GM21825 (cell line): Measurements from ENCODE around the gene GATC.
"Not testable (repeated sequence)": the region's sequence is repeated elsewhere in the genome, so short reads cannot be mapped to it uniquely, and the experiment has no call there.

Experiments used
- ATAC-seq: cut with Tn5 transposase; IDR thresholded peaks from one replicate; pipeline ENCODE4 v1.9.1; 2021; ENCODE audit warnings: mild to moderate bottlenecking, moderate library complexity; ENCODE audit not compliant: unreplicated experiment

GATC gene

DNA sequence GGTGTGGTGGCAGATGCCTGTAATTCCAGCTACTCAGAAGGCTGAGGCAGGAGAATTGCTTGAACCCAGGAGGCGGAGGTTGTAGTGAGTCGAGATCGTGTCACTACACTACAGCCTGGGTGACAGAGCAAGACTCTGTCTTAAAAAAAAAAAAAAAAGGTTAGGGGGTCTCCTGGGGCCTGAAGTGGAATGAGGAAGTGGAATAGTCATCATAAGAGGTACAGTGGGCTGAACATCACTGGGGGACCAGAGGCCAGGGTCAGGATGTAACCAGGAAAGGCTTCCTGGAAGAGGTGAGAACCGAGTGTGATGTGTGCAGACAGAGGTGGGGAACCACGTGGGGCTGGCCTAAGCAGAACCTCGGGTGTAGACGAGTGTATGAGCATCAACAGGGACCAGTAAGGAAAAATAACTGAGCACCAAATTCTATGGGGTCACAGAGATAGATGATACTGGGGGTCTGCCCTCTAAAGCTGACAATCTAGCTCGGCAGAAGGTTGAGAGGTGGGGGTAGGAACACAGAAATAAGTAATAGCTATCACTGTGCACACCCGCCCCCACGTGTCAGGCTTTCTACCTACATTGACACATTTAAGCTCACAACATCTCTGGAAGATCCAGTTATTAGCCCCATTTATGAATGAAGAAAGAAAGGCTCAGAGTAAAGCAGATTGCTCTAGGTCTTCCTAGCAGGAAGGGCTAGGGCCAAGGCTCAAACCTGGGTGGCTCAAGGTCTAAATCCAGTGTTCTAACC is 13.3 kb upstream of the GATC start:
- ATAC-seq = no peak

DNA sequence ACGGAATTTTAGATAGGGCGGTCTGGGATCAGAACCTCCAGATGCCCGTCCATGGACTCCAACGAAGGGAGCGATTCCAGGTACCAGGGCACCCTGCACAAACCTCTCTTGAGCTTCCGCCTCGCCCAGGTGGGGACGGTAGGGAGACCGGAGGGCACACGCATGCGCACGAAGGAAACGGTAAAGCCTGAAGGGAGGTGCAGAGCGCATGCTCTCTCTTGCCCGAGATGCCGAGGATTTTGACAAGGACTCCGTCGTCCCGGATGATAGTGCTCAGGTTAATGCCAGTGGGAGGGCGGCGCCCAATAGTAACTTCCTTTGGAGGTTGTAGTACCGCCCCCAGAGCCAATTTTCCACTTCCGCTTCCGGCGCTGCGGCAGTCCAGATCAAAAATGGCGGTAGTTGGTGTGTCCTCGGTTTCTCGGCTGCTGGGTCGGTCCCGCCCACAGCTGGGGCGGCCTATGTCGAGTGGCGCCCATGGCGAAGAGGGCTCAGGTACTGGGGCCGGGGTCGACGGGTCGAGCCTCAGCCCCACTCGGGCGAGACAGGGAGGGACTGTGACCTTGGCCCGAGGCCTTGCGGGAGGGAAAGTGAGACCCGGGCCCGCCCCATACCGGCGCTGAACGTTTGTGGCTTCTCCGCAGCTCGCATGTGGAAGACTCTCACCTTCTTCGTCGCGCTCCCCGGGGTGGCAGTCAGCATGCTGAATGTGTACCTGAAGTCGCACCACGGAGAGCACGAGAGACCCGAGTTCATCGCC is 8.3 kb upstream of the GATC start, which contains the start of gene COX6A1:
COX6A1 (plus strand) TSS at position 379 of the 760 bp plus-strand sequence; CDS start at position 393, 14 bp downstream.
- ATAC-seq = peak; percentile 92

DNA sequence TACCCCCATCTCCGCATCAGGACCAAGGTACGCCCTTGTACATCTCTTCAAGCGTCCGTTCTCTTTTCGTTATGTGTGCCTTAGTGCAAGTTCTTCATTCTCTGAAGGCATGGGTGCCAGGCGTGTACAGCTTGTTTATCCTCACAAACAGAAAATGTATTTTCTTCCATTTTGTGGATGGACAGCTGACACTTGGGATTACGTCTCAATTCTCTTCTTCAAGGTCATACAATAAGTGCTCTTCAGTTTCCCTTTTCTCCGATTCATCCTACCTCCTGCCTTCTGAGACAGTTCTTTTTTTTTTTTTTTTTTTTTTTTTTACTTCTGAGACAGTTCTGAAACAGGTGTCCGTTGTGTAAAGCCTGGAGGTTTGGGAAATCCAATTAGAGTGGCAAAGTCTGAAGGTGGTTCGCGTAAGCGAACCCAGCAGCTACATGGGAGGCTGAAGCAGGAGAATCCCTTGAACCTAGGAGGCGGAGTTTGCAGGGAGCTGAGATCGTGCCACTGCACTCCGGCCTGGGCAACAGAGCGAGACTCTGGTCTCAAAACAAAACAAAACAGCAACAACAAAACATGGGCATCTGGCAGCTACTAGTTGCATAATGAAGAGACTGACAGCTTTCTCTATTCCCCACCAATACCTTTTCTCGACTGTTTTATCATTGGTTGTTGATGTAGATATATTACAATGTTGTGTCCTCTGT is 7.6 kb upstream of the GATC start:
- ATAC-seq = no peak

DNA sequence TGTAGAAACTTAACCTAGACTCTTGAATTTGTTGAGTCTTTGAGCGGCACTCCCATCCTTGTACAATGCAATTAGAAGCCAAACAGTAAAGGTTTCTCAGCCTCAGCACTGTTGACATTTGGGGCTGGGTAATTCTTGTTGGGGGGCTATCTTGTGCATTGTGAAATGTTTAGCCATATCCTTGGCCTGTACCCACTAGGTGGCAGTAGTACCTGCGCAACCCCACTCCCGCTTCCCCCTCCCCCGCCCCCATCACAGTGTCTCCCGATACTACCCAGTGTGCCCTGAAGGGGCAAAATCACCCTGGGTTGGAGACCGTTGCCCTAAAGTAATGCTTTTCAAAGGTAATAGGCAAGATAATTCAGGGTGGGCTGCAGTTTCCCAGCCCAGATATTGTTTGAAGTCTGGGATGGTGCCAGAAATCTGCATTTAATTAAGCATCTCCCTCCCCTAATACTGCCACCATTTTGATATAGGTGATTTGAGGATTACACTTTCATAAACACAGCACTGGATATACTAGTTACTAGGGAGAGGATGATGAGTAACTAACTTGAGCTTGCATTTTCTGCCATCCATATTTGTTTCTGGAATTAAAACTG is 6.5 kb upstream of the GATC start:
- ATAC-seq = peak; percentile 26

DNA sequence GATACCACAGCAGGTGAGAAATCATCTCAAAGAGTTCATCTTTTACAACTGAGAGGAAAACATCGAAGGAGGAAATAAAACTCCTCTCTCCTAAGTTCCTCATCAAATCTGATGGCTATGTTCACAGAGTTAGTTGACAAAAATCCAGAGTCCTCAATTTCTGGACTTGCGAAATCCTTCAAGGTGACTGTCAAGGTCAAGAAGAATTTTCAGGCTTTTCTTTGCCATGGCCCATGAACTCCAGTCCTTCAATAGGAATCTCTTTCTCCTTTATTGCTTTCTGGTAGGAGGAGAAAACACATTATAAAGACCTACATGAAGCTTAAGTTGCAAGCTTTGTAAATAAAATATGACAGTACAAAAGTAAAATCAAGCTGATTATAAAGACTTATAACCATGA is 1.6 kb upstream of the GATC start:
- no peak for ATAC-seq

DNA sequence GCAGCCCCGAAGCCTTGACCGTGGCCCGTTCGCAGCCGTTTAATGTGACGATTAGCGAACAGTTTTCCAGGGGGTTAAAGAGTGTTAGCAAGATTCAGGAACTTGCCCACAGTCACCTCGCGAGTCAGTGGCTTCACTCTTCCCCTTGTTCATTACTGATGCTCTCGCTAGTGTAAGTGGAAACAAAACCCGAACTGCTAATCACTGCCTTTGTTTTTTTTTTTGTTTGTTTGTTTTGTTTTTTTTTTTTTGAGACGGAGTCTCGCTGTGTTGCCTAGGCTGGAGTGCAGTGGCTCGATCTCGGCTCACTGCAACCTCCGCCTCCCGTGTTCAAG is 567 bp downstream of the GATC start:
- ATAC-seq = not testable (repeated sequence)

DNA sequence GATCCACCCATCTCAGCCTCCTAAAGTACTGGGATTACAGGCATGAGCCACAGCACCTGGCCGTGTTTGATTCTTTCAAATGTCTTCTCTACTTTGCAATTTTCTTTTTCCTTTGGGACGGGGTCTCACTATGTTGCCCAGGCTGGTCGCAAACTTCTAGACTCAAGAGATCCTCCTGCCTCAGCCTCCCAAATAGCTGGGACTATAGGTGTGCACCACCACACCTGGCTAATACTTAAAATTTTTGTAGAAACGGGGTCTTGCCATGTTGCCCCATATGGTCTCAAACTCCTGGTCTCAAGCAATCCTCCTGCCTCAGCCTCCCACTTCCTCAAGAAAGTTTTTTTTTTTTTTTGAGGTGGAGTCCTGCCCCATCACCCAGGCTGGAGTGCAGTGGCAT is 1.7 kb downstream of the GATC start:
- no peak for ATAC-seq

DNA sequence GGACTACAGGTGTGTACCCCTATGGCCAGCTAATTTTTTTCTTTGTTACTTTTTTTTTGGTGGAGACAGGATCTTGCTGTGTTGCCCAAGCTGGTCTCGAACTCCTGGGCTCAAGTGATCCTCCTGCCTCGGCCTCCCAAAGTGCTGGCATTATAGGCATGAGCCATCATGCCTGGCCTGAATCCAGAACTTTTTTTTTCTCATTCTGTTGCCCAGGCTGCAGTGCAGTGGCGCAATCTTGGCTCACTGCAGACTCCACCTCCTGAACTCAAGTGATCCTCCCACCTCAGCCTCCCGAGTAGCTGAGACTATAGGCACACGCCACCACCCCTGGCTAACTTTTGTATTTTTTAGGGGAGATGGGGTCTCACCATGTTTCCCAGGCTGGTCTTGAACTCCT is 6.3 kb downstream of the GATC start:
- ATAC-seq = not testable (repeated sequence)

DNA sequence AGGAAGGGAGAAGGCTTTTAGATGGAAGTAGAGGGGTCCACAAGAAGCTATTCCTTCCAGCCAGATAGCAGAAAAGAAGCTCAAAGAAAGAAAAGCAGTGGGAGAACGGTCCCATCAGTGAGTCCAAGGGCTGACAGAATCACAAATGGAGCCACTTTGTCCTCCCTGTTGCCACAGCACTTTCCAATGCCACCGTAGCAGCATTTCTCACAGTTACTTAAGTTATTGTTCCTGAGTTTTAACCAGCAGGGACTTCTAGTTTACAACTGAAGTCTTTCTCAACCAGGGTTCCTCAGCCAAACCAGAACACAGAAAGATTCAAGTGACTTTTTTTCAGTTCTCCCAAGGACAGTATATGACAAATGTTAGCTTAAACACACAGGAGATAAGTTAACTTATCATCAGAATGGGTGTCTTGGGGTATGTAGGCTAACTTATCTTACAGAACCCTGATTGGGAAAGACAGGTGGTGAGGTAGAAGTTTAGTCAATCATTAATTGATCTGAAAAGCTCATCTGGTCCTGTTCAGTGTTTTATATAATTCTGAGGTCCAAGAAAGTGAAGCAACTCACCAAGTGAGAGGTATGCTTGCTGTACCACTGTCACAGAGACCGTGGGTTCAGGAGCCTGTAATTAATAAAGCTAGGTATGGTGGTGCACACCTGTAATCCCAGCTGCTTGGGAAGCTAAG is 7.0 kb downstream of the GATC start:
- ATAC-seq = no peak

DNA sequence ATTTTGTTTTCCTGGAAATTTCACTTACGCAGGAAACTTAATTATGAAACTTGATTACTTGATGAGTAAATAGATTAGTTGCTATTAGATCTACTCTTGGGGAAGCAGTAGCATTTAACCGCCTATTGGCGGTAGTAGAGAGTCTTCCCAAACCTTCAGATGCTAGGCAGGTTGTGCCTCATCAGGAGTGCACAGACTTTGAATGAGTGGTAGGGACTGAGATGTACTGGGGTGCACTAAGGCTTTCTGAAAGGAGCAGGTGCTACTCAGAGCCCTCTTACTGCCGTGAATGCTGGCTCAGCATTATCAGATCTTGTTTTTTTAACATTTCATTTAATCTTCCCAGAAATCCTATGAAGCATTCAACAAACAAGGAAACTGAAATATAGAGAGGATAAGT is 7.7 kb downstream of the GATC start:
- no peak for ATAC-seq

DNA sequence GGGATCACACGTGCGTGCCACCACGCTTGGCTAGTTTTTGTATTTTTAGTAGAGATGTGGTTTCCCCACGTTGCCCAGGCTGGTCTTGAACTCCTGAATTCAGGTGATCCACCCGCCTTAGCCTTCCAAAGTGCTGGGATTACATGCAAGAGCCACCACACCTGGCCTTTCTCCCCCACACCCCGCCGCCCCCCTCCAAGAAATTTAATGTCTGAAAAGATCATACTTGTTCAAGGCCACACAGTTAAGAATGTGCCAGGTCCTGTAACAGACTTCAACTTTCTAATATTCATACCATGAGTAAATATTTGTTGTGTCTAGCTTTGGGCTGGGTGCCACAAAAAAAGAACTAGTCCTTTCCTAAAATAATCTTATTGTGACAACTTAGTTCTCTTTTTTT is 9.1 kb downstream of the GATC start:
- no peak for ATAC-seq

DNA sequence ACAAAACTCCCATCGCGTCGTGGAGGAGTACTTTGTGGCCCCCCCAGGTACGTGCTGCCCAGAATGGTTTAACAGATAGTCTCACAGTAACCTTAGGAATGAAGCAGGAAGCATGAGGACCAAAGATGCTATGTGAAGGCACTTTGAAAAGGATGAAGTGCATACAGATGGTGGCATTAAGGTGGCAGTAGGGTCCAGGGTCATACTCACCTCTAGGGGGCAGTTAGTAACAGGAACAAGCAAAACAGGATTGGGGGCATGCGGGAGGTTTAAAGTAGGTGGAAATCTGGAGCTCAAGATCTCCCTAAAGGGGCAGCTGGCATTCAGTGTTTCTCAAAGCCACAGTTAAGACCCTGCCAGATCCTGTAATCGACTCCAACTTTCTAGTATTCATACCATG is 10.9 kb downstream of the GATC start:
- no peak for ATAC-seq

DNA sequence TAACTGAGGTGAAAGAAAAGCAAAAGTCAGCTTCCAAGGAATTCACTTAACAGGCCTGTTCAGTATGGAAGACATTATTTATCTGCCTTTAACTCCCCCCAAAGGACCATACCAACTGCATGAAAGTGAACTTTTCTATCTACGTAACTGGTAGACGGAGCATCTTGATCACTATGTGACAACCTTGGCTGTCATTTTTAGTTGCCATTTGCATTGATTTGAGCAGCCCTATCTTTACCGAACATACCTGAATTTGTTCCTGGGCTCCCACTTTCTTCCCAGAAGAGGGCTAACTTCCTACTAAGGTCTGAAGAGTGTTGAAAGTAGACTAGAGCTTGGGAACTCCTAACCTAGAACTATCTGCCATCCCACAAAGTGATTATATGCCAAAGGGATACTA is 13.9 kb downstream of the GATC start:
- no peak for ATAC-seq

DNA sequence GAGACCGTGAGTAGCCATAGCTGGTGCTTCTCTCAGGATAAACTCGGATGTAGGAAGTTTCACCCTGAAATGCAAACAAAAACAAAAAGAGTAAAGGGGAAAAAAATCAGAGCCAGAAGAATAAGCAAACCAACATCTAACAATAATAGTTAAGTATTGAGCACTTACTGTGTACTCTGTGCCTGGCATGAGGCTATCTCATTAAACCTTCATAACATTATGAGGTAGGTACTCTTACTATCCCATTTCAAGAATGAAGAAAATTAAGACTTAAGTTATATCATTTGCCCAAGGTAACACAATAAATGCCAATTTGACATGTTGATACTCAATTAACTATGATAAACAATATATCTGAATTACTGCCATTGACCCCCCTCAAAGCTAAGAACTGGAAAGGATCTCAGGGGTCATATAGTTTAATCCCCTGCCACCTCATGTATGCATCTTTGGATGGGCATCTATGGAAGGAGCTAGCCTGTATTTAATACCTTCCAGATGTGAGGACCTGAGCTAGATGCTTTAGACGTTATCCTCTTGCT is 15.9 kb downstream of the GATC start:
- no peak for ATAC-seq

DNA sequence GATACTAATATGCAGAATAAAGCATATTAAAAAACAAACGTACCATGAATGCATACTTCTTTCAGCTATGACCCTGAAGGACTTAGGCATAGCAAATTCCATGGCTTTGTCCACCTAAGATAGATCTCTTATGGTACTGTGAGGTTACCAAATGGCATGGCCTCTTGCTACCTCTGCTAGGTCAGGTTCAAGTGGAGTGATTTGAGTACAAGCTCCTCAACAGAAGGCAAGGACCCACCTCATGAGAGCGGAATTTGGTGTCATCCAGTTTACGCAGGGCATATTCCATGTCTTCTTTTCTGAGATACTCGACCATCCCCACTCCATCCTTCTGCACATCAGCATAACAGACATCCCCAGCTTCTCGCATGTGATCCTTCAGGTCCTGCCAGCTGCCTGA is 17.5 kb downstream of the GATC start:
- ATAC-seq = no peak

DNA sequence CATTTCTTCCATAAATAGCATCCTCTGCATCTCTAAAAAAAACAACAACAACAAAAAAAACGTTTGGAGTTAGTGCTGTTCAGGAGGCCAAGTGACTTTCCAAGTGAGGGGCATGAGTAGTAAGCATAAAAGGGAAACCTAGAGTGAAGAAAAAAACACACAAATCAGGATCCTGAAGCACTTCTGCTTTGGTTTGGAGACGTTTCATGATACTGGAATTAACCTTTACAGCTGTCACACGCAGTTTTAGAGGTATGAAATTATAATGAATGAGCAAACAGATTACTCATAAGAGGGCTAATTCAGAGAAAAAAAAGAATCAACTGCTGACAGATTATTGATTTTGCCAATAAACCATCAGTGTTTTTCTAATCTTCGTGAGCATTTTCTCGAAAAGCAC is 19.5 kb downstream of the GATC start:
- no peak for ATAC-seq

DNA sequence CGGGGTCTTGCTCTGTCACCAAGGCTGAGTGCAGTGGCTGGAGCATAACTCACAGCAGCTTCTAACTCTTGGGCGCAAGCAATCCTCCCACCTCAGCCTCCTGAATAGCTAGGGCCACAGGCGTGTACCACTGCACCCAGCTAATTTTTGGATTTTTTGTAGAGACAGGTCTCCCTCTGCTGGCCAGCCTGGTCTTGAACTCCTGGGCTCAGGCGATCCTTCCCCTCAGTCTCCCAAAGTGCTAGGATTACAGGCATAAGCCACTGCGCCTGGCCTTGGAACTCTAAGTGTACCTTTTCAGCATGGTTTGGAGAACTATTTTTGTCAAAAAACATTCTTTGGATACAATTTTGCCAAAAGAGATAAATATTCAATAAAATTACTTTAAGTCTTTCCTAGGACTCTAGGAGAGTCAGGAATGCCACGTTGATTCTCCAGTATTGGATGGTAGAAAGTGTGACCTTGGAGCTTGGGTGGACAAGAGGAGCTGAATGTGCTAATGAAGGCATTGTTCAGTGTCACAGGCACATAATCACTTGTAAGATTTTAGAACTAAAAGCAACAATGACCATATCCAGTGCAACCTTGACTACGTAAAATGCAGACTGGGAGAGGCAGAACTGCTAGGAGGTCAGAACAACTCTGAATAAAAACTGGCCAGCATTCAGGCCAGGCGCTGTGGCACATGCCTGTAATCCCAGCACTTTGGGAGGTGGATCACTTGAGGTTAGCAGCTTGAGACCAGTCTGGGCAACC is 20.5 kb downstream of the GATC start:
- no peak for ATAC-seq

DNA sequence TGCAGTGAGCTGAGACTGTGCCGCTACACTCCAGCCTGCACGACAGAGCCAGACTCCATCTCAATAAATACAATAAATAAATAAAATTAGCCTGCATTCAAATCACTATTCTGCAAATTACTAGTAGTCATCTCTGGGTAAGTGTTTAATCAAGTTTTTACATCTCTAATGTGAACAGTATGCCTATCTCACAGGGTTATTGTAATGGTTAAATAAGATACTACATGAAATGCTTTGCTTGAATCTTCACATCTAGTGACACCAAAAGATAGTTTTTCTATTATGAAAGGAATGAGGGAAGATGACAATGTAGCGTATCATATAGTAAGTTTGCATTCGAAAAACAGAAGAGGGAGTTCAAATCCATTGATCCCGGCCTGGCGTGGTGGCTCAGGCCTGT is 21.2 kb downstream of the GATC start:
- no peak for ATAC-seq

DNA sequence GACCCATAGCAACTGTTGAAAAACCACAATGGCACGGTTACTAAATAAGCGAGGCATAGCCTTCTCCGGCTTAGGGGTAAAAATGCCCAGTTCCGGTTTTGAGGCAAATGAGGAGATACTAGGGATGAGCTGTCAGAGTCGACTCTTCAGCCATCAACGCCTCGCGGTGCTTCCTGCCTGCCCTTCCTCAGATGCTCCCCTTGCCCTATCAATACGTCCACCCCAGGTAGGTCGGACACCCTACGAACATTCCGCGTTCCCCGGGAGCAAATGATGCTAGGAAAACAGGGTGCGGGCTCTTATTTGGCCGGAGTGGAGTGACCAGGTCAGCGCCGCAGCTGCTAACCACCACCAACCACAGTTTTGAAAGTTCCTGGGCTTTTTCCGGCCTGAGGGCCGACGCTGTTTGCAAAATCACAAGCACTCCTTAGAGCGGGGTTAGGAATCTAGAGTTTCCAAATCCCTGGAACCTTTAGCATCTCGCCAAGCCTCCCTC is 22.1 kb downstream of the GATC start:
- no peak for ATAC-seq
